Thymus (tissue), 14 donors: ENCODE data around the gene PRKN. TPM values are rescaled to one million over a fixed set of nuclear protein-coding genes. Genes with fewer than 3 reads are reported as not detected.

Experiments used
- DNase-seq, 9 donors: peaks; one replicate each; pipeline ENCODE4 v3.0.0-alpha.2; 2013; ENCODE audit warnings: low spot score in 9 of 9, low read depth in 6 of 9, missing footprints in 1 of 9
- H3K27ac ChIP-seq, 2 donors: one replicate each; pipeline ENCODE4 v1.5.1; 2013; ENCODE audit warnings: control low read depth in 1 of 2, low read depth in 1 of 2, low read length in 1 of 2, mild to moderate bottlenecking in 1 of 2, moderate library complexity in 1 of 2
- H3K27me3 ChIP-seq, 2 donors: one replicate each; pipeline ENCODE4 v1.5.1; 2013; ENCODE audit warnings: low read length in 1 of 2; ENCODE audit not compliant: control insufficient read depth in 2 of 2, insufficient read depth in 1 of 2
- H3K36me3 ChIP-seq, 2 donors: one replicate each; pipeline ENCODE4 v1.5.1; 2013; ENCODE audit warnings: low read length in 1 of 2, mild to moderate bottlenecking in 1 of 2, moderate library complexity in 1 of 2; ENCODE audit not compliant: control insufficient read depth in 2 of 2, insufficient read depth in 2 of 2
- H3K4me1 ChIP-seq, 2 donors: one replicate each; pipeline ENCODE4 v1.5.1; 2013; ENCODE audit warnings: low read length in 2 of 2; ENCODE audit not compliant: control insufficient read depth in 2 of 2, insufficient read depth in 2 of 2
- H3K4me3 ChIP-seq, 2 donors: one replicate each; pipeline ENCODE4 v1.5.1; 2013; ENCODE audit warnings: low read length in 2 of 2, control low read depth in 1 of 2, mild to moderate bottlenecking in 1 of 2
- H3K9me3 ChIP-seq, 2 donors: one replicate each; pipeline ENCODE4 v1.5.1; 2013; ENCODE audit warnings: low read length in 1 of 2, mild to moderate bottlenecking in 1 of 2; ENCODE audit not compliant: control insufficient read depth in 2 of 2, insufficient read depth in 1 of 2
- WGBS: extraction: QIAGEN DNeasy Blood & Tissue Kit; methylation state at CpG from one replicate; pipeline ENCODE4 v1.1.7; 2013; 5-methylcytosine and 5-hydroxymethylcytosine counted together
- long read RNA-seq, 10 donors: transcript quantifications; one replicate each; lab custom pipeline, GENCODE V29; 2026
- polyA plus RNA-seq: library from polyadenylated mRNA; stranded (reverse); fragments of 200-250 nt; gene quantifications from one replicate; pipeline ENCODE4 v1.2.3, GENCODE V29; 2013
- total RNA-seq: library from RNA; stranded (reverse); fragments of 120-200 nt; gene quantifications from one replicate; pipeline ENCODE4 v1.2.4, GENCODE V29; 2013
- donor health status: healthy.

The PRKN gene
- 0.71 TPM for total RNA-seq
- 0.48 TPM for polyA plus RNA-seq
- long read RNA-seq, donor 1: 0 reads
- long read RNA-seq, donor 2: 0 reads
- long read RNA-seq, donor 3: 0 reads
- long read RNA-seq, donor 4: 0 reads
- long read RNA-seq, donor 5: 0 reads
- long read RNA-seq, donor 6: 0 reads
- long read RNA-seq, donor 7: 0 reads
- long read RNA-seq, donor 8: 0 reads
- long read RNA-seq, donor 9: 0 reads
- long read RNA-seq, donor 10: 0 reads

GRCh38 chr6:162727322-162728182 lies at the start of gene PRKN, which contains the start of gene PACRG:
TSS of gene PRKN (minus strand) at chr6:162727766.
TSS of gene PACRG (plus strand) at chr6:162727974.
- WGBS: 1% methylated on average over 84 of the region's 84 CpGs
- DNase-seq: peak; percentile 88 to 98 (median 95)
- peaks cover 0 to 7% of the 10 kb centered on the region in 2 donors for H3K4me1 ChIP-seq
- peak within 1 kb of the TSS; percentile 60 to 82 for H3K4me3 ChIP-seq
- H3K9me3 ChIP-seq: no peaks in the 10 kb centered on the region
- H3K27me3 ChIP-seq: no peaks in the 10 kb centered on the region
- no peaks in the 10 kb centered on the region for H3K36me3 ChIP-seq
- peak within 1 kb of the TSS; percentile 26 to 57 for H3K27ac ChIP-seq

- Histone ChIP-seq H3K36me3 (no peaks in the 10 kb centered on the region), H3K4me1 (no peaks in the 10 kb centered on the region), H3K27me3 (no peaks in the 10 kb centered on the region), H3K9me3 (no peaks in the 10 kb centered on the region), H3K4me3 (no peak overlapping the region), H3K27ac (no peak overlapping the region)
- DNase-seq: no peak
- 94% methylated on average over 7 of the region's 7 CpGs for WGBS
Measured at GRCh38 chr6:162777091-162777490, 49.5 kb upstream of the PRKN start.

GRCh38 chr6:162773996-162774395 lies 46.4 kb upstream of the PRKN start:
- no peaks in the 10 kb centered on the region for H3K9me3 ChIP-seq
- no peaks in the 10 kb centered on the region for H3K36me3 ChIP-seq
- no peak overlapping the region for H3K27ac ChIP-seq
- H3K4me1 ChIP-seq: no peaks in the 10 kb centered on the region
- no peaks in the 10 kb centered on the region for H3K27me3 ChIP-seq
- DNase-seq: no peak
- H3K4me3 ChIP-seq: no peak overlapping the region
- WGBS: 92% methylated on average over 3 of the region's 3 CpGs

- no peak for DNase-seq
- H3K4me1 ChIP-seq: no peaks in the 10 kb centered on the region
- no peak overlapping the region for H3K4me3 ChIP-seq
- H3K27ac ChIP-seq: no peak overlapping the region
- H3K9me3 ChIP-seq: no peaks in the 10 kb centered on the region
- no peaks in the 10 kb centered on the region for H3K36me3 ChIP-seq
- no peaks in the 10 kb centered on the region for H3K27me3 ChIP-seq
Measured at GRCh38 chr6:162772466-162772865, 44.9 kb upstream of the PRKN start.

- H3K36me3 ChIP-seq: no peaks in the 10 kb centered on the region
- H3K4me3 ChIP-seq: no peak overlapping the region
- H3K4me1 ChIP-seq: no peaks in the 10 kb centered on the region
- no peaks in the 10 kb centered on the region for H3K27me3 ChIP-seq
- no peak overlapping the region for H3K27ac ChIP-seq
- 95% methylated on average over 1 of the region's 1 CpG for WGBS
- no peak for DNase-seq
- no peaks in the 10 kb centered on the region for H3K9me3 ChIP-seq
Measured at GRCh38 chr6:162770955-162771354, 43.4 kb upstream of the PRKN start.

GRCh38 chr6:162770136-162770535 lies 42.6 kb upstream of the PRKN start:
- H3K27ac ChIP-seq: no peak overlapping the region
- H3K9me3 ChIP-seq: no peaks in the 10 kb centered on the region
- H3K4me3 ChIP-seq: no peak overlapping the region
- H3K4me1 ChIP-seq: no peaks in the 10 kb centered on the region
- DNase-seq: no peak
- H3K27me3 ChIP-seq: no peaks in the 10 kb centered on the region
- no peaks in the 10 kb centered on the region for H3K36me3 ChIP-seq

- Histone ChIP-seq H3K4me3 (no peak overlapping the region), H3K36me3 (no peaks in the 10 kb centered on the region), H3K27me3 (no peaks in the 10 kb centered on the region), H3K4me1 (no peaks in the 10 kb centered on the region), H3K27ac (no peak overlapping the region), H3K9me3 (no peaks in the 10 kb centered on the region)
- DNase-seq: no peak
Measured at GRCh38 chr6:162753775-162754174, 26.2 kb upstream of the PRKN start.

GRCh38 chr6:162751211-162751859 lies 23.8 kb upstream of the PRKN start:
- H3K4me3 ChIP-seq: no peak overlapping the region
- no peaks in the 10 kb centered on the region for H3K4me1 ChIP-seq
- DNase-seq: no peak
- no peaks in the 10 kb centered on the region for H3K27me3 ChIP-seq
- no peak overlapping the region for H3K27ac ChIP-seq
- H3K36me3 ChIP-seq: no peaks in the 10 kb centered on the region
- H3K9me3 ChIP-seq: no peaks in the 10 kb centered on the region

GRCh38 chr6:162750776-162751175 lies 23.2 kb upstream of the PRKN start:
- DNase-seq: no peak
- Histone ChIP-seq H3K4me3 (no peak overlapping the region), H3K9me3 (no peaks in the 10 kb centered on the region), H3K4me1 (no peaks in the 10 kb centered on the region), H3K27me3 (no peaks in the 10 kb centered on the region), H3K36me3 (no peaks in the 10 kb centered on the region), H3K27ac (no peak overlapping the region)
- 69% methylated on average over 3 of the region's 3 CpGs for WGBS
